Body of pancreas (tissue), 4 donors: ENCODE data around the gene NPHP3.

Experiments
- CTCF ChIP-seq, 7 experiments: fragments of 450-650 bp in 4 of 7; fragments of 200-600 bp in 3 of 7; sonication (generic) in 3 of 7; IDR thresholded peaks; one replicate each; pipeline ENCODE4 v1.5.1; 2016 to 2019; ENCODE audit warnings: antibody characterized with exemption in 7 of 7
- POLR2A ChIP-seq, 3 donors: fragments of 450-650 bp; IDR thresholded peaks; one replicate each; pipeline ENCODE4 v1.6.1; 2016; ENCODE audit warnings: antibody characterized with exemption in 3 of 3, mild to moderate bottlenecking in 2 of 3

- peak; percentile 11 to 61 (median 41) for TF ChIP-seq CTCF (IDR thresholded peaks at IDR 0.05)
- TF ChIP-seq POLR2A (IDR thresholded peaks at IDR 0.05), result no peak
Measured at GRCh38 chr3:132721479-132722164, 587 bp downstream of the NPHP3 start.
